ENCODE measurements around the gene AKT1S1.

GRCh38 chr19:49877020-49877878 lies at the start of gene AKT1S1, which contains the start of gene TBC1D17:
- TF ChIP-seq, protein P1, sequence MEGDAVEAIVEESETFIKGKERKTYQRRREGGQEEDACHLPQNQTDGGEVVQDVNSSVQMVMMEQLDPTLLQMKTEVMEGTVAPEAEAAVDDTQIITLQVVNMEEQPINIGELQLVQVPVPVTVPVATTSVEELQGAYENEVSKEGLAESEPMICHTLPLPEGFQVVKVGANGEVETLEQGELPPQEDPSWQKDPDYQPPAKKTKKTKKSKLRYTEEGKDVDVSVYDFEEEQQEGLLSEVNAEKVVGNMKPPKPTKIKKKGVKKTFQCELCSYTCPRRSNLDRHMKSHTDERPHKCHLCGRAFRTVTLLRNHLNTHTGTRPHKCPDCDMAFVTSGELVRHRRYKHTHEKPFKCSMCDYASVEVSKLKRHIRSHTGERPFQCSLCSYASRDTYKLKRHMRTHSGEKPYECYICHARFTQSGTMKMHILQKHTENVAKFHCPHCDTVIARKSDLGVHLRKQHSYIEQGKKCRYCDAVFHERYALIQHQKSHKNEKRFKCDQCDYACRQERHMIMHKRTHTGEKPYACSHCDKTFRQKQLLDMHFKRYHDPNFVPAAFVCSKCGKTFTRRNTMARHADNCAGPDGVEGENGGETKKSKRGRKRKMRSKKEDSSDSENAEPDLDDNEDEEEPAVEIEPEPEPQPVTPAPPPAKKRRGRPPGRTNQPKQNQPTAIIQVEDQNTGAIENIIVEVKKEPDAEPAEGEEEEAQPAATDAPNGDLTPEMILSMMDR (IDR thresholded peaks at IDR 0.05), result peak in 1 of 3 experiments; percentile 7
- peak; percentile 86 for TF ChIP-seq POLR2A (IDR thresholded peaks at IDR 0.05)
